ENCODE measurements around the gene APOOL.

- TF ChIP-seq CTCF (IDR thresholded peaks at IDR 0.05 in 8 of 11, conservative IDR thresholded peaks at IDR 0.05 in 3 of 11) (no peak), POLR2A (IDR thresholded peaks at IDR 0.05) (no peak)
Measured at GRCh38 chrX:85089321-85089840, 85.7 kb downstream of the APOOL start.
